H1 (cell line): ENCODE results near the gene CDC40. TPM values are rescaled to one million over a fixed set of nuclear protein-coding genes. Genes with fewer than 3 reads are reported as not detected.

Experiments used
- CTCF ChIA-PET: fragments of 300-600 bp; sonication (Branson Sonifier 250); formaldehyde crosslinking; loops from one replicate; lab custom pipeline; 2021; ENCODE audit not compliant: partially characterized antibody; lab: Charles Lee
- POLR2A ChIA-PET: fragments of 300-600 bp; sonication (Branson Sonifier 250); formaldehyde crosslinking; loops from one replicate; lab custom pipeline; 2021; ENCODE audit warnings: inconsistent platforms; ENCODE audit not compliant: partially characterized antibody; lab: Charles Lee
- DNase-seq, 2 experiments: peaks; one replicate each; pipeline versions ENCODE4 v3.0.0 to v3.0.0-alpha.2; 2010 to 2022; ENCODE audit warnings: low spot score in 2 of 2, low read depth in 1 of 2, mixed read lengths in 1 of 2
- FAIRE-seq: peaks from 2 replicates; lab custom pipeline; 2011; peaks lifted over from hg19 to GRCh38; lab: Jason Lieb, UNC
- H2AFZ ChIP-seq: 2 replicates; pipeline ENCODE4 v1.8.1; 2012; ENCODE audit warnings: low read length, inconsistent platforms
- H2AK5ac ChIP-seq: 2 replicates; pipeline ENCODE4 v1.6.1; 2013; ENCODE audit warnings: low read depth, low read length
- H2BK120ac ChIP-seq: replicated peaks from 2 replicates; pipeline ENCODE3; 2013; ENCODE audit warnings: low read depth, low read length, inconsistent platforms
- H2BK12ac ChIP-seq: 2 replicates; pipeline ENCODE4 v1.6.1; 2013; ENCODE audit warnings: low read depth, low read length
- H2BK15ac ChIP-seq: 2 replicates; pipeline ENCODE4 v1.6.1; 2013; ENCODE audit warnings: low read length
- H2BK20ac ChIP-seq: 2 replicates; pipeline ENCODE4 v1.6.1; 2013; ENCODE audit warnings: low read length
- H2BK5ac ChIP-seq: 2 replicates; pipeline ENCODE4 v1.6.1; 2013; ENCODE audit warnings: low read depth, low read length
- H3K14ac ChIP-seq: 2 replicates; pipeline ENCODE4 v1.6.1; 2013; ENCODE audit warnings: inconsistent platforms; ENCODE audit not compliant: insufficient read length
- H3K18ac ChIP-seq: 2 replicates; pipeline ENCODE4 v1.6.1; 2013; ENCODE audit warnings: low read length; ENCODE audit errors: extremely low read depth
- H3K23ac ChIP-seq: 2 replicates; pipeline ENCODE4 v1.6.1; 2013; ENCODE audit warnings: inconsistent platforms; ENCODE audit not compliant: insufficient read length
- H3K23me2 ChIP-seq: 2 replicates; pipeline ENCODE4 v1.6.1; 2013; ENCODE audit warnings: low read depth, low read length
- H3K27ac ChIP-seq: 2 replicates; pipeline ENCODE4 v1.6.1; 2011; ENCODE audit warnings: low read depth, low read length, inconsistent platforms
- H3K27me3 ChIP-seq, 4 experiments: replicated peaks in 1 of 4; 1 replicate in 1 of 4; 2 replicates in 3 of 4; pipeline versions ENCODE4 v1.6.1 to v1.8.1; 2011 to 2013; ENCODE audit warnings: low read length in 3 of 4, mild to moderate bottlenecking in 3 of 4, inconsistent platforms in 2 of 4, mixed read lengths in 2 of 4, moderate library complexity in 1 of 4; ENCODE audit not compliant: control insufficient read depth in 3 of 4, insufficient read depth in 3 of 4; ENCODE audit errors: extremely low read depth in 1 of 4
- H3K36me3 ChIP-seq, 4 experiments: 2 replicates each; pipeline versions ENCODE4 v1.6.1 to v1.8.1; 2011 to 2013; ENCODE audit warnings: mild to moderate bottlenecking in 4 of 4, low read length in 3 of 4, moderate library complexity in 2 of 4, control low read depth in 1 of 4, inconsistent platforms in 1 of 4; ENCODE audit not compliant: insufficient read depth in 4 of 4, control insufficient read depth in 2 of 4
- H3K4ac ChIP-seq: replicated peaks from 2 replicates; pipeline ENCODE3; 2013; ENCODE audit warnings: low read length, low read depth, mixed read lengths, inconsistent platforms; ENCODE audit not compliant: insufficient read length
- H3K4me1 ChIP-seq, 4 experiments: replicated peaks in 1 of 4; 1 replicate in 1 of 4; 2 replicates in 3 of 4; pipeline versions ENCODE4 v1.6.1 to v1.8.1; 2011 to 2013; ENCODE audit warnings: low read length in 3 of 4, inconsistent platforms in 2 of 4, mixed read lengths in 1 of 4; ENCODE audit not compliant: insufficient read depth in 4 of 4, control insufficient read depth in 3 of 4
- H3K4me2 ChIP-seq, 2 experiments: 2 replicates each; pipeline versions ENCODE4 v1.6.1 to v1.8.1; 2011 to 2013; ENCODE audit warnings: low read depth in 2 of 2, low read length in 2 of 2, control low read depth in 1 of 2, inconsistent platforms in 1 of 2, mild to moderate bottlenecking in 1 of 2; ENCODE audit not compliant: insufficient read depth in 1 of 2
- H3K4me3 ChIP-seq, 4 experiments: fragments of 200-600, 300-600 bp in 1 of 4; sonication (generic), shearing (Covaris generic), sonication (Bioruptor Twin) in 1 of 4; 2 replicates each; pipeline versions ENCODE4 v1.5.1 to v1.8.1; 2011 to 2016; ENCODE audit warnings: low read length in 4 of 4, low read depth in 3 of 4, control low read depth in 2 of 4, inconsistent platforms in 2 of 4, mild to moderate bottlenecking in 2 of 4, mixed read lengths in 1 of 4, moderate library complexity in 1 of 4; ENCODE audit not compliant: insufficient read depth in 2 of 4; ENCODE audit errors: extremely low read depth in 1 of 4
- H3K56ac ChIP-seq: replicated peaks from 2 replicates; pipeline ENCODE3; 2013; ENCODE audit warnings: low read depth, mild to moderate bottlenecking, mixed read lengths, low read length, inconsistent platforms; ENCODE audit not compliant: insufficient read length
- H3K79me1 ChIP-seq: 2 replicates; pipeline ENCODE4 v1.6.1; 2013; ENCODE audit warnings: low read depth, low read length, control low read depth
- H3K79me2 ChIP-seq, 2 experiments: 2 replicates each; pipeline versions ENCODE4 v1.6.1 to v1.8.1; 2012 to 2013; ENCODE audit warnings: low read length in 2 of 2, mild to moderate bottlenecking in 2 of 2, inconsistent platforms in 1 of 2; ENCODE audit not compliant: insufficient read depth in 2 of 2, control insufficient read depth in 1 of 2
- H3K9ac ChIP-seq, 4 experiments: replicated peaks in 1 of 4; 1 replicate in 1 of 4; 2 replicates in 3 of 4; pipeline versions ENCODE4 v1.6.1 to v1.8.1; 2011 to 2013; ENCODE audit warnings: low read depth in 3 of 4, low read length in 3 of 4, control low read depth in 2 of 4, mild to moderate bottlenecking in 2 of 4, moderate library complexity in 2 of 4, inconsistent platforms in 1 of 4; ENCODE audit errors: extremely low read depth in 1 of 4
- H3K9me3 ChIP-seq, 2 experiments: 2 replicates each; pipeline versions ENCODE4 v1.6.1 to v1.8.1; 2012 to 2013; ENCODE audit warnings: mild to moderate bottlenecking in 2 of 2, moderate library complexity in 2 of 2, control low read depth in 1 of 2, inconsistent platforms in 1 of 2, low read depth in 1 of 2, low read length in 1 of 2, mixed read lengths in 1 of 2; ENCODE audit not compliant: insufficient read depth in 2 of 2
- H4K20me1 ChIP-seq, 2 experiments: replicated peaks in 1 of 2; 2 replicates each; pipeline versions ENCODE3 to v1.8.1; 2011 to 2013; ENCODE audit warnings: inconsistent platforms in 2 of 2, low read length in 2 of 2, mild to moderate bottlenecking in 1 of 2; ENCODE audit not compliant: insufficient read depth in 2 of 2, control insufficient read depth in 1 of 2
- H4K5ac ChIP-seq: 2 replicates; pipeline ENCODE4 v1.6.1; 2013; ENCODE audit warnings: low read length, low read depth, mixed read lengths, inconsistent platforms; ENCODE audit not compliant: insufficient read length
- H4K8ac ChIP-seq: 2 replicates; pipeline ENCODE4 v1.8.0; 2013; ENCODE audit warnings: mild to moderate bottlenecking, moderate library complexity, low read length, inconsistent platforms; ENCODE audit not compliant: insufficient read depth; ENCODE audit errors: extremely low read depth
- H4K91ac ChIP-seq: replicated peaks from 2 replicates; pipeline ENCODE3; 2013; ENCODE audit warnings: low read length, mixed read lengths, inconsistent platforms; ENCODE audit not compliant: insufficient read length
- MAFK ChIP-seq: IDR thresholded peaks from 2 replicates; pipeline ENCODE4 v1.6.1; 2012; ENCODE audit warnings: low read depth, mild to moderate bottlenecking, improper control_type of control experiment, low read length
- POLR2AphosphoS5 ChIP-seq: IDR thresholded peaks from 2 replicates; pipeline ENCODE4 v1.6.1; 2011; ENCODE audit warnings: low read depth, low read length
- SAP30 ChIP-seq: fragments of 300-600 bp; sonication (generic); IDR thresholded peaks from 2 replicates; pipeline ENCODE4 v1.7.1; 2012; ENCODE audit warnings: low read length, moderate library complexity, mild to moderate bottlenecking, inconsistent platforms; ENCODE audit not compliant: insufficient read depth, insufficient replicate concordance
- SUZ12 ChIP-seq: fragments of 200-600 bp; sonication (generic); IDR thresholded peaks from 2 replicates; pipeline ENCODE4 v1.6.1; 2012; ENCODE audit warnings: mild to moderate bottlenecking, inconsistent platforms, low read length, moderate library complexity, mixed read lengths
- TAF1 ChIP-seq: IDR thresholded peaks from 2 replicates; pipeline ENCODE4 v1.6.1; 2011; ENCODE audit warnings: mild to moderate bottlenecking, low read depth, low read length
- TAF7 ChIP-seq: optimal IDR thresholded peaks from 2 replicates; pipeline ENCODE3; 2011; ENCODE audit warnings: low read depth, mild to moderate bottlenecking, inconsistent platforms, low read length, moderate library complexity, borderline replicate concordance
- polyA plus RNA-seq, 7 experiments: library from polyadenylated mRNA; depleted of rRNA in 3 of 7; stranded (reverse) in 5 of 7; unstranded in 2 of 7; fragments of >200 nt in 5 of 7; fragments of 200-250 nt in 2 of 7; gene quantifications; 1 replicate in 5 of 7; 2 replicates in 1 of 7; 4 replicates in 1 of 7; pipeline versions ENCODE4 v1.2.1 to v1.2.3, GENCODE V29; 2011 to 2013; ENCODE audit warnings: missing spikeins in 2 of 7, mixed read lengths in 2 of 7
- total RNA-seq: library from RNA; stranded (reverse); fragmentation: NEBNext Ultra II Directional; extraction: Animal tissue kit (Norgen Biotek cat#: 25700); gene quantifications from 2 replicates; pipeline ENCODE4 v1.2.1, GENCODE V29; 2021
- TF ChIP-seq, protein P1 (sequence below): IDR thresholded peaks from 2 replicates; pipeline ENCODE4 v1.6.1; 2012; ENCODE audit warnings: low read length, inconsistent platforms

The CDC40 gene
- total and polyA plus RNA-seq, 2 of the 8 experiments (the other 6 are each of a cell fraction or from before 2014, with no cell fraction given) = 7.3 to 27.2 TPM

DNA sequence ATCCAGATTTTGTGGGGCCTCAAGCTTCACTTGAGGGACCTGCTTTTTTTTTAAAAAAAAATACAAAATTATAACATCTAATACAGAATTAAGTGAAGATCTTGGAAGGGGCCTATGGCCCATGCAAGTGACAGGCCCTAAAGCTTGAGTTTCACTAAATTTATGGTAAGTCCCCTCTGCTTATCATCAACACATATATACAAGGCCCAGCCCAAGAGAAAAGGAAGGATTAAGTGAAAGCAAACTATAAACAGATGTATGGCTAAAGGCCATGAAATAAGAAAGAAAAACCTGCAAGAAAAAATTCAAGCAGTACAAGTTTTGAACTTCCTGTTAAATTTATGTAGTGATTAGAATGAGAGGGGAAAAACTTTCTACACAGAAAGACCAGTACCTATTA is 86.8 kb downstream of the CDC40 start:
- DNase-seq = no peak
- H4K8ac ChIP-seq = no peak overlapping the region
- no peaks in the 10 kb centered on the region for H3K36me3 ChIP-seq
- H3K4me2 ChIP-seq = no peak overlapping the region
- H4K91ac ChIP-seq = no peak overlapping the region
- H2BK15ac ChIP-seq = no peak overlapping the region
- H3K79me1 ChIP-seq = no peaks in the 10 kb centered on the region
- H4K5ac ChIP-seq = no peak overlapping the region
- ChIA-PET CTCF (no interaction called here), POLR2A (no interaction called here)
- H3K9me3 ChIP-seq = no peaks in the 10 kb centered on the region
- no peak overlapping the region for H2BK120ac ChIP-seq
- no peak overlapping the region for H3K9ac ChIP-seq
- H3K27ac ChIP-seq = no peak overlapping the region
- H2BK5ac ChIP-seq = no peak overlapping the region
- no peak overlapping the region for H2AK5ac ChIP-seq
- no peak for FAIRE-seq
- H4K20me1 ChIP-seq = no peaks in the 10 kb centered on the region
- no peaks in the 10 kb centered on the region for H3K79me2 ChIP-seq
- H3K4me1 ChIP-seq = peaks cover 0 to 5% (median 3%) of the 10 kb centered on the region in 4 experiments; a peak in 3 of 7 replicates
- no peak overlapping the region for H2BK20ac ChIP-seq
- no peaks in the 10 kb centered on the region for H3K23me2 ChIP-seq
- H3K23ac ChIP-seq = no peak overlapping the region
- no peak overlapping the region for H3K56ac ChIP-seq
- no peak overlapping the region for H2AFZ ChIP-seq
- no peak for TF ChIP-seq TAF7
- no peak for TF ChIP-seq SUZ12
- TF ChIP-seq SAP30 = no peak
- TF ChIP-seq POLR2AphosphoS5 = no peak
- TF ChIP-seq TAF1 = no peak
- no peak for TF ChIP-seq MAFK
- TF ChIP-seq, protein P1, sequence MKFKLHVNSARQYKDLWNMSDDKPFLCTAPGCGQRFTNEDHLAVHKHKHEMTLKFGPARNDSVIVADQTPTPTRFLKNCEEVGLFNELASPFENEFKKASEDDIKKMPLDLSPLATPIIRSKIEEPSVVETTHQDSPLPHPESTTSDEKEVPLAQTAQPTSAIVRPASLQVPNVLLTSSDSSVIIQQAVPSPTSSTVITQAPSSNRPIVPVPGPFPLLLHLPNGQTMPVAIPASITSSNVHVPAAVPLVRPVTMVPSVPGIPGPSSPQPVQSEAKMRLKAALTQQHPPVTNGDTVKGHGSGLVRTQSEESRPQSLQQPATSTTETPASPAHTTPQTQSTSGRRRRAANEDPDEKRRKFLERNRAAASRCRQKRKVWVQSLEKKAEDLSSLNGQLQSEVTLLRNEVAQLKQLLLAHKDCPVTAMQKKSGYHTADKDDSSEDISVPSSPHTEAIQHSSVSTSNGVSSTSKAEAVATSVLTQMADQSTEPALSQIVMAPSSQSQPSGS = no peak
- H3K14ac ChIP-seq = no peak overlapping the region
- peaks cover 0 to 1% (median 0%) of the 10 kb centered on the region in 4 experiments; a peak in 1 of 7 replicates for H3K27me3 ChIP-seq
- H3K4ac ChIP-seq = no peak overlapping the region
- no peak overlapping the region for H3K18ac ChIP-seq
- no peak overlapping the region for H2BK12ac ChIP-seq
- H3K4me3 ChIP-seq = no peak overlapping the region
